Measurements from ENCODE around the gene BOLL. TPM values are rescaled to one million over a fixed set of nuclear protein-coding genes. Genes with fewer than 3 reads are reported as not detected.

Gene BOLL
- total and polyA plus RNA-seq, 2 donors (not counting 1 experiment from before 2014, with no cell fraction given): not detected

DNA sequence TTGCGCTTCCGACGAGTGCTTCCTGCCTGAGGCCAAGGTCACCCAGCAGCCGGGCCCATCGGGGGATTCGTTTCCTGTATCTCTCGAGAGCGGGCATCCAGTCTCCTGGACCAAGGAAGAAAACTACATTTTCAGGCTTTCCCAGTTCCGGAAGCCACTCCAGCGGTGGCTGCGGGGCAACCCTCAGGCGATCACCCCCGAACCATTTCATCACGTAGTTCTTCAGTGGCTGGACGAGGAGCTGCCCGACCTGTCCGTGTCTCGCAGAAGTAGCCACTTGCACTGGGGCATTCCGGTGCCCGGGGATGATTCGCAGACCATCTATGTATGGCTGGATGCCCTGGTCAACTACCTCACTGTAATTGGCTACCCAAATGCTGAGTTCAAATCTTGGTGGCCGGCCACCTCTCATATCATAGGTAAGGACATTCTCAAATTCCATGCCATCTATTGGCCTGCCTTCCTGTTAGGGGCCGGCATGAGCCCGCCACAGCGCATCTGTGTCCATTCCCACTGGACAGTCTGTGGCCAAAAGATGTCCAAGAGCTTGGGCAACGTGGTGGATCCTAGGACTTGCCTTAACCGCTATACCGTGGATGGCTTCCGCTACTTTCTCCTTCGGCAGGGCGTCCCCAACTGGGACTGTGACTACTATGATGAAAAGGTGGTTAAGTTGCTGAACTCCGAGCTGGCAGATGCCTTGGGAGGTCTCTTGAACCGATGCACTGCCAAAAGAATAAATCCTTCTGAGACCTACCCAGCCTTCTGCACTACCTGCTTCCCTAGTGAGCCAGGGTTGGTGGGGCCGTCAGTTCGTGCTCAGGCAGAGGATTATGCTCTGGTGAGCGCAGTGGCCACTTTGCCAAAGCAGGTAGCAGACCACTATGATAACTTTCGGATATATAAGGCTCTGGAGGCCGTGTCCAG, 78.9 kb downstream of the BOLL start:
- DNase-seq (peak; percentile 20), ATAC-seq (ENCODE audit: low read depth) (no peak)
- Histone ChIP-seq H3K4me1 (ENCODE audit: control insufficient read depth in 2 of 2, insufficient read depth in 2 of 2, low read length in 2 of 2) (peaks cover 31 to 33% of the 10 kb centered on the region in 2 donors), H3K9ac (ENCODE audit: low read length) (peak overlapping the region; percentile 85), H2AFZ (ENCODE audit: insufficient read depth, low read depth, low read length, poor library complexity, severe bottlenecking) (peak overlapping the region; percentile 88), H3K9me3 (ENCODE audit: control extremely low read depth in 1 of 3, control insufficient read depth in 2 of 3, insufficient read depth in 1 of 3, low read length in 2 of 3) (peaks cover 0 to 1% (median 0%) of the 10 kb centered on the region in 3 donors), H3K79me2 (ENCODE audit: control insufficient read depth, insufficient read depth, low read length) (peaks cover 43% of the 10 kb centered on the region), H3K4me3 (ENCODE audit: control extremely low read depth in 1 of 5, extremely low read depth in 1 of 5, insufficient read depth in 1 of 5, low read depth in 2 of 5, low read length in 4 of 5) (peak overlapping the region; percentile 66 to 85 (median 80)), H3K27ac (ENCODE audit: low read length in 2 of 2) (peak overlapping the region in 1 of 2 donors; percentile 69), H4K20me1 (ENCODE audit: control insufficient read depth, insufficient read depth, low read length, poor library complexity, severe bottlenecking) (peaks cover 30% of the 10 kb centered on the region), H3K27me3 (replicated peaks in 1 of 4; ENCODE audit: control extremely low read depth in 1 of 4, control insufficient read depth in 3 of 4, insufficient read depth in 4 of 4, low read length in 3 of 4) (peaks cover 0 to 8% (median 0%) of the 10 kb centered on the region in 4 experiments), H3K4me2 (replicated peaks; ENCODE audit: low read depth, low read length, poor library complexity, severe bottlenecking) (peak overlapping the region; percentile 95), H3K36me3 (replicated peaks in 1 of 2; ENCODE audit: control extremely low read depth in 1 of 2, control insufficient read depth in 1 of 2, extremely low read depth in 1 of 2, insufficient read depth in 2 of 2, low read length in 1 of 2) (peaks cover 0 to 2% of the 10 kb centered on the region in 2 experiments)
- POLR2A ChIA-PET: no interaction called here
- peak overlapping the region; percentile 95 for H3K27ac Mint-ChIP-seq
- H3K27me3 Mint-ChIP-seq: peaks cover 4% of the 10 kb centered on the region
- WGBS (ENCODE audit: insufficient coverage): 19% methylated on average over 37 of the region's 38 CpGs
- no peaks in the 10 kb centered on the region for H3K9me3 Mint-ChIP-seq (ENCODE audit: insufficient read depth)
- intact Hi-C loops (cut with micrococcal nuclease): loop anchor here (1.0 to 10.0 kb wide), 5 partner anchors 189 to 1067 kb away; partner anchors contain the start of genes CCDC150, COQ10B, MOB4 and PGAP1
- H3K4me3 Mint-ChIP-seq: peak overlapping the region; percentile 92
- CTCF ChIA-PET: interaction anchor here (2.0 to 3.4 kb wide), 3 partner anchors 10 to 591 kb away, joined by 11 to 15 read pairs (median 13); no protein-coding TSS in a partner anchor
- peaks cover 47% of the 10 kb centered on the region for H3K4me1 Mint-ChIP-seq
- TF ChIP-seq, protein P1, sequence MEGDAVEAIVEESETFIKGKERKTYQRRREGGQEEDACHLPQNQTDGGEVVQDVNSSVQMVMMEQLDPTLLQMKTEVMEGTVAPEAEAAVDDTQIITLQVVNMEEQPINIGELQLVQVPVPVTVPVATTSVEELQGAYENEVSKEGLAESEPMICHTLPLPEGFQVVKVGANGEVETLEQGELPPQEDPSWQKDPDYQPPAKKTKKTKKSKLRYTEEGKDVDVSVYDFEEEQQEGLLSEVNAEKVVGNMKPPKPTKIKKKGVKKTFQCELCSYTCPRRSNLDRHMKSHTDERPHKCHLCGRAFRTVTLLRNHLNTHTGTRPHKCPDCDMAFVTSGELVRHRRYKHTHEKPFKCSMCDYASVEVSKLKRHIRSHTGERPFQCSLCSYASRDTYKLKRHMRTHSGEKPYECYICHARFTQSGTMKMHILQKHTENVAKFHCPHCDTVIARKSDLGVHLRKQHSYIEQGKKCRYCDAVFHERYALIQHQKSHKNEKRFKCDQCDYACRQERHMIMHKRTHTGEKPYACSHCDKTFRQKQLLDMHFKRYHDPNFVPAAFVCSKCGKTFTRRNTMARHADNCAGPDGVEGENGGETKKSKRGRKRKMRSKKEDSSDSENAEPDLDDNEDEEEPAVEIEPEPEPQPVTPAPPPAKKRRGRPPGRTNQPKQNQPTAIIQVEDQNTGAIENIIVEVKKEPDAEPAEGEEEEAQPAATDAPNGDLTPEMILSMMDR (IDR thresholded peaks at IDR 0.05): no peak
- TF ChIP-seq EZH2 (IDR thresholded peaks at IDR 0.05; ENCODE audit: borderline replicate concordance, insufficient read depth, low read depth, low read length, poor library complexity, severe bottlenecking): no peak

Data from B cell (primary cell).